ENCODE data around the gene SCUBE3. TPM values are rescaled to one million over a fixed set of nuclear protein-coding genes. Genes with fewer than 3 reads are reported as not detected.

Gene SCUBE3
- total and polyA plus RNA-seq, 2 experiments from 2014 or later = 78.2 to 78.7 TPM

- TF ChIP-seq CTCF (IDR thresholded peaks at IDR 0.05; ENCODE audit: low read depth, low read length) = no peak
- no peaks in the 10 kb centered on the region for H3K9me3 ChIP-seq (ENCODE audit: low read depth)
These were observed 25.8 kb downstream of the SCUBE3 start for GRCh38 chr6:35239581-35239980.

DNA sequence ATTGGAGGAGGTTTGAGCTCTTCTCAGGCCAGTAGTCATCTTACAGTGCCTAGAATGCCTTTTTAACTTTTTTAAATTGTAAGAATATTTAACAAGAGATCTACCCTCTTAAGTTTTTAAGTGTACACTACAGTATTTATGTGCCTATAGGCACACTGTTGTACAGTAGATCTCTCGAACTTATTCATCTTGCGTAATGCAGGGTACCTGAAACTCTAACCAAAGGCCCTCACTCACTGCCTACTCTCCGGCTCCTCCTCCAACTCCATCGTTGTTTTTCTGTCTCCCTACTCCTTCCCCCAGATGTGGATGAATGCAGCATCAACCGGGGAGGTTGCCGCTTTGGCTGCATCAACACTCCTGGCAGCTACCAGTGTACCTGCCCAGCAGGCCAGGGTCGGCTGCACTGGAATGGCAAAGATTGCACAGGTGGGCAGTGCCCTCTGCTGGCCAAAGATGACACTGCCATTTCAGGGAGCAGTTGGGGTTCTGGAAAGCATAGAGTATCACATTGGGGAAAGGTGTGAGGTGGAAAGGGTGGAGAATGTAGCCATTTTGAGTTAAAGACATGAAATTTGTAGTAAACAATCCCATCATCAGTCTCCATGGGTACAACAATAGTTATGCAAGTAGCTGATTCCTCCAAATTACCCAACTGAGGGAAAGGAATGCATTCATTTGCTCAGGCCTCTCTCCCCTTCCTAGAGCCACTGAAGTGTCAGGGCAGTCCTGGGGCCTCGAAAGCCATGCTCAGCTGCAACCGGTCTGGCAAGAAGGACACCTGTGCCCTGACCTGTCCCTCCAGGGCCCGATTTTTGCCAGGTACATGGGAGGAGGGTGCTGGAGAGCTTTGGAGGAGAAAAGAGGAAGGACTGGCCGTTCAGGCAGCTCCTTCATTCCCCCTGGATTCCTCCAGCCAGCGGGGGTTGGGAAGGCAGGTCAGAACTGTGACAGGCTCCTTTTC, 27.4 kb downstream of the SCUBE3 start:
- H3K27me3 ChIP-seq = no peaks in the 10 kb centered on the region
- no peak overlapping the region for H3K4me3 ChIP-seq
- peak overlapping the region; percentile 86 for H3K27ac ChIP-seq
- H3K9me3 ChIP-seq (ENCODE audit: low read depth) = no peaks in the 10 kb centered on the region
- peak; percentile 98 for TF ChIP-seq CTCF (IDR thresholded peaks at IDR 0.05; ENCODE audit: low read depth, low read length)
- H3K4me1 ChIP-seq (ENCODE audit: low read depth) = peaks cover 44% of the 10 kb centered on the region
- DNase-seq (ENCODE audit: low read depth in 1 of 2, low spot score in 1 of 2) = peak; percentile 70 to 83
- H3K36me3 ChIP-seq = peaks cover 41% of the 10 kb centered on the region

More at GRCh38 chr6:35239581-35239980, 25.8 kb downstream of the SCUBE3 start:
- Histone ChIP-seq H3K27me3 (no peaks in the 10 kb centered on the region), H3K4me1 (ENCODE audit: low read depth) (peaks cover 47% of the 10 kb centered on the region), H3K4me3 (no peak overlapping the region), H3K27ac (peak overlapping the region; percentile 86), H3K36me3 (peaks cover 32% of the 10 kb centered on the region)
- DNase-seq (ENCODE audit: low read depth in 1 of 2, low spot score in 1 of 2) = no peak

DNA sequence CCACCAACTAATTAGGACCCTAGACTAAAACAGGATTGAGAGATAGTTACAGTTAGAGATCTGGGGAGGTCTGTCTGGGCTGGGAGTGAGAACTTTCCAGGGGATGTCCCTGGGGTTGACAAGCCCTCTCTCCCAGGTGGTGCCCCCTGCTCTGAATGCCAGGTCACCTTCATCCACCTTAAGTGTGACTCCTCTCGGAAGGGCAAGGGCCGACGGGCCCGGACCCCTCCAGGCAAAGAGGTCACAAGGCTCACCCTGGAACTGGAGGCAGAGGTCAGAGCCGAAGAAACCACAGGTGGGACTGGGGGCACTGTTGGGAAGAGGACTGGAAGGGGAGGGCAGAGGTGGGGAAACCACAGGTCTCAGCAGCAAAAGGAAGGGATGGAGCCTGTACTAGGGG, 28.7 kb downstream of the SCUBE3 start:
- Histone ChIP-seq H3K27ac (no peak overlapping the region), H3K4me1 (ENCODE audit: low read depth) (peaks cover 31% of the 10 kb centered on the region), H3K4me3 (no peak overlapping the region), H3K27me3 (no peaks in the 10 kb centered on the region), H3K9me3 (ENCODE audit: low read depth) (no peaks in the 10 kb centered on the region), H3K36me3 (peaks cover 47% of the 10 kb centered on the region)
- no peak for TF ChIP-seq CTCF (IDR thresholded peaks at IDR 0.05; ENCODE audit: low read depth, low read length)
- DNase-seq (ENCODE audit: low read depth in 1 of 2, low spot score in 1 of 2) = no peak

- peaks cover 47% of the 10 kb centered on the region for H3K36me3 ChIP-seq
- H3K4me1 ChIP-seq (ENCODE audit: low read depth) = peaks cover 27% of the 10 kb centered on the region
- DNase-seq (ENCODE audit: low read depth in 1 of 2, low spot score in 1 of 2) = no peak
- H3K27ac ChIP-seq = no peak overlapping the region
- no peaks in the 10 kb centered on the region for H3K9me3 ChIP-seq (ENCODE audit: low read depth)
- H3K4me3 ChIP-seq = no peak overlapping the region
- no peak for TF ChIP-seq CTCF (IDR thresholded peaks at IDR 0.05; ENCODE audit: low read depth, low read length)
- H3K27me3 ChIP-seq = no peaks in the 10 kb centered on the region
These were observed 29.1 kb downstream of the SCUBE3 start for GRCh38 chr6:35242906-35243305.

- Histone ChIP-seq H3K36me3 (peaks cover 47% of the 10 kb centered on the region), H3K9me3 (ENCODE audit: low read depth) (no peaks in the 10 kb centered on the region), H3K27ac (no peak overlapping the region), H3K4me1 (ENCODE audit: low read depth) (peaks cover 21% of the 10 kb centered on the region), H3K27me3 (no peaks in the 10 kb centered on the region), H3K4me3 (no peak overlapping the region)
- TF ChIP-seq CTCF (IDR thresholded peaks at IDR 0.05; ENCODE audit: low read depth, low read length) = no peak
- DNase-seq (ENCODE audit: low read depth in 1 of 2, low spot score in 1 of 2) = no peak
These were observed 29.7 kb downstream of the SCUBE3 start for GRCh38 chr6:35243386-35243958.

Measured in cardiac muscle cell (in vitro differentiated cells and primary cell).